ENCODE measurements around the gene KSR1.

KSR1 gene

DNA sequence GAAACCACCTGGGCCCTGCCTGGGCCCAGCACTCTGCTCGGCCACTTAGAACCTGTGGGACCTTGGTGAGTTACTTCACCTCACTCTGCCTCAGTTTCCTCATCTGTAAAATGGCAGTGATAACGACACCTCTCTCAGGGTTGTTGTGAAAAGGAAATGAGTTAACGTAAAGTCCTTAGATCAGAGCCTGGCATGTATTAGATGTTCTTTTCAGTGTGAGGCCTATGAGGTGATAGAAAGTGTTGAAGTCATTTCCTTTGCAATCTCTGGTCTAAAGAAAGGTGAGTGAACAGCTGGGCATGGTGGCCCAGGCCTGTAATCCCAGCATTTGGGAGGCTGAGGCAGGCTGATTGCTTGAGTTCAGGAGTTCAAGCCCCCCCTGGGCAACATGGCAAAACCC, 123.1 kb downstream of the KSR1 start:
- TF ChIP-seq ZNF70 (CRISPR knock-in tag; IDR thresholded peaks at IDR 0.05) = no peak
- no peak for ATAC-seq

DNA sequence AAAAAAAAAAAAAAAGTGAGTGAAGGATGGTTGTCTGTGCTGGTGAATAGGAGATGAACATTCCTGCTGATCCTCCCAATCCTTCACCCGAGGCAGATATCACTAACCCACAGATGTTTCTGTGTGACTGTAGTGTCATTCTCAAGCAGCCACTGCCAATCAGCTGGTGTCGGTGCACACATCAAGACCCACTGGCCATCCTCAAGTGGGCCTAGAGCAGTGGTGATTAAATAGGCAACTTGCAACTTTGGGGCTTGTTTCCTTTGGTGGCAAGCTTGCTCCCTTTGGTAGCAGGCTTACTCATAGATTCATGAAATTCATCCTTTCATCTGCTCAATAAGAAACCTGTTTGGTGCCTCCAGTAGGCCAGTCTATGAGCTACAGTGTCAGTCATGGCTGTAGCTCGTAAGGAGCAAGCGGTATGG, 123.7 kb downstream of the KSR1 start:
- ATAC-seq = no peak
- TF ChIP-seq BACH2 (CRISPR knock-in tag; IDR thresholded peaks at IDR 0.05; ENCODE audit: borderline replicate concordance) = no peak

DNA sequence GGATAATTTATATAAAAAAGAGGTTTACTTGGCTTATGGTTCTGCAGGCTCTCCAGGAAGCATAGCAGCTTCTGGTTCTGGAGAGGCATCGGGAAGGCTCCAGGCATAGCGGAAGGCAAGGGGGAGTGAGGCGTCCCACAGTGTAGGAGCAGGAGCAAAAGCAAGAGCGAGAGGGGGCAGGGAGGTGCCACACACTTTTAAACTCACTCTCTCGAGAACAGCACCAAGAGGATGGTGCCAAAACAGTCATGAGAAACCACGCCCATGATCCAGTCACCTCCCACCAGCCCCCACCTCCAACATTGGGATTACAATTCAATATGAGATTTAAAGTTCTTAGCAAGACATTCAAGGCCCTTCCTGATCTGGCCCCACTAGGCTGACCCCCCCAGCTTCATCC, 124.8 kb downstream of the KSR1 start:
- no peak for ATAC-seq
- no peak for TF ChIP-seq ZFP3 (CRISPR knock-in tag; IDR thresholded peaks at IDR 0.05)
- TF ChIP-seq ESRRG (CRISPR knock-in tag; IDR thresholded peaks at IDR 0.05) = no peak
- TF ChIP-seq ZNF70 (CRISPR knock-in tag; IDR thresholded peaks at IDR 0.05) = no peak
- no peak for TF ChIP-seq ZC3H10 (CRISPR knock-in tag; IDR thresholded peaks at IDR 0.05)
- no peak for TF ChIP-seq OSR1 (CRISPR knock-in tag; IDR thresholded peaks at IDR 0.05)
- TF ChIP-seq SNAI2 (CRISPR knock-in tag; IDR thresholded peaks at IDR 0.05) = no peak
- TF ChIP-seq, protein P1, sequence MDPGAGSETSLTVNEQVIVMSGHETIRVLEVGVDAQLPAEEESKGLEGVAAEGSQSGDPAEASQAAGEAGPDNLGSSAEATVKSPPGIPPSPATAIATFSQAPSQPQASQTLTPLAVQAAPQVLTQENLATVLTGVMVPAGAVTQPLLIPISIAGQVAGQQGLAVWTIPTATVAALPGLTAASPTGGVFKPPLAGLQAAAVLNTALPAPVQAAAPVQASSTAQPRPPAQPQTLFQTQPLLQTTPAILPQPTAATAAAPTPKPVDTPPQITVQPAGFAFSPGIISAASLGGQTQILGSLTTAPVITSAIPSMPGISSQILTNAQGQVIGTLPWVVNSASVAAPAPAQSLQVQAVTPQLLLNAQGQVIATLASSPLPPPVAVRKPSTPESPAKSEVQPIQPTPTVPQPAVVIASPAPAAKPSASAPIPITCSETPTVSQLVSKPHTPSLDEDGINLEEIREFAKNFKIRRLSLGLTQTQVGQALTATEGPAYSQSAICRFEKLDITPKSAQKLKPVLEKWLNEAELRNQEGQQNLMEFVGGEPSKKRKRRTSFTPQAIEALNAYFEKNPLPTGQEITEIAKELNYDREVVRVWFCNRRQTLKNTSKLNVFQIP (CRISPR knock-in tag; IDR thresholded peaks at IDR 0.05; ENCODE audit: borderline replicate concordance, low read depth) = no peak
- TF ChIP-seq, protein P2, sequence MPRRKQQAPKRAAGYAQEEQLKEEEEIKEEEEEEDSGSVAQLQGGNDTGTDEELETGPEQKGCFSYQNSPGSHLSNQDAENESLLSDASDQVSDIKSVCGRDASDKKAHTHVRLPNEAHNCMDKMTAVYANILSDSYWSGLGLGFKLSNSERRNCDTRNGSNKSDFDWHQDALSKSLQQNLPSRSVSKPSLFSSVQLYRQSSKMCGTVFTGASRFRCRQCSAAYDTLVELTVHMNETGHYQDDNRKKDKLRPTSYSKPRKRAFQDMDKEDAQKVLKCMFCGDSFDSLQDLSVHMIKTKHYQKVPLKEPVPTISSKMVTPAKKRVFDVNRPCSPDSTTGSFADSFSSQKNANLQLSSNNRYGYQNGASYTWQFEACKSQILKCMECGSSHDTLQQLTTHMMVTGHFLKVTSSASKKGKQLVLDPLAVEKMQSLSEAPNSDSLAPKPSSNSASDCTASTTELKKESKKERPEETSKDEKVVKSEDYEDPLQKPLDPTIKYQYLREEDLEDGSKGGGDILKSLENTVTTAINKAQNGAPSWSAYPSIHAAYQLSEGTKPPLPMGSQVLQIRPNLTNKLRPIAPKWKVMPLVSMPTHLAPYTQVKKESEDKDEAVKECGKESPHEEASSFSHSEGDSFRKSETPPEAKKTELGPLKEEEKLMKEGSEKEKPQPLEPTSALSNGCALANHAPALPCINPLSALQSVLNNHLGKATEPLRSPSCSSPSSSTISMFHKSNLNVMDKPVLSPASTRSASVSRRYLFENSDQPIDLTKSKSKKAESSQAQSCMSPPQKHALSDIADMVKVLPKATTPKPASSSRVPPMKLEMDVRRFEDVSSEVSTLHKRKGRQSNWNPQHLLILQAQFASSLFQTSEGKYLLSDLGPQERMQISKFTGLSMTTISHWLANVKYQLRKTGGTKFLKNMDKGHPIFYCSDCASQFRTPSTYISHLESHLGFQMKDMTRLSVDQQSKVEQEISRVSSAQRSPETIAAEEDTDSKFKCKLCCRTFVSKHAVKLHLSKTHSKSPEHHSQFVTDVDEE (CRISPR knock-in tag; IDR thresholded peaks at IDR 0.05) = no peak
- TF ChIP-seq, protein P3, sequence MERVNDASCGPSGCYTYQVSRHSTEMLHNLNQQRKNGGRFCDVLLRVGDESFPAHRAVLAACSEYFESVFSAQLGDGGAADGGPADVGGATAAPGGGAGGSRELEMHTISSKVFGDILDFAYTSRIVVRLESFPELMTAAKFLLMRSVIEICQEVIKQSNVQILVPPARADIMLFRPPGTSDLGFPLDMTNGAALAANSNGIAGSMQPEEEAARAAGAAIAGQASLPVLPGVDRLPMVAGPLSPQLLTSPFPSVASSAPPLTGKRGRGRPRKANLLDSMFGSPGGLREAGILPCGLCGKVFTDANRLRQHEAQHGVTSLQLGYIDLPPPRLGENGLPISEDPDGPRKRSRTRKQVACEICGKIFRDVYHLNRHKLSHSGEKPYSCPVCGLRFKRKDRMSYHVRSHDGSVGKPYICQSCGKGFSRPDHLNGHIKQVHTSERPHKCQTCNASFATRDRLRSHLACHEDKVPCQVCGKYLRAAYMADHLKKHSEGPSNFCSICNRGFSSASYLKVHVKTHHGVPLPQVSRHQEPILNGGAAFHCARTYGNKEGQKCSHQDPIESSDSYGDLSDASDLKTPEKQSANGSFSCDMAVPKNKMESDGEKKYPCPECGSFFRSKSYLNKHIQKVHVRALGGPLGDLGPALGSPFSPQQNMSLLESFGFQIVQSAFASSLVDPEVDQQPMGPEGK (CRISPR knock-in tag; IDR thresholded peaks at IDR 0.05; ENCODE audit: borderline replicate concordance) = no peak
- no peak for TF ChIP-seq ZNF8 (CRISPR knock-in tag; IDR thresholded peaks at IDR 0.05)
- TF ChIP-seq, protein P4, sequence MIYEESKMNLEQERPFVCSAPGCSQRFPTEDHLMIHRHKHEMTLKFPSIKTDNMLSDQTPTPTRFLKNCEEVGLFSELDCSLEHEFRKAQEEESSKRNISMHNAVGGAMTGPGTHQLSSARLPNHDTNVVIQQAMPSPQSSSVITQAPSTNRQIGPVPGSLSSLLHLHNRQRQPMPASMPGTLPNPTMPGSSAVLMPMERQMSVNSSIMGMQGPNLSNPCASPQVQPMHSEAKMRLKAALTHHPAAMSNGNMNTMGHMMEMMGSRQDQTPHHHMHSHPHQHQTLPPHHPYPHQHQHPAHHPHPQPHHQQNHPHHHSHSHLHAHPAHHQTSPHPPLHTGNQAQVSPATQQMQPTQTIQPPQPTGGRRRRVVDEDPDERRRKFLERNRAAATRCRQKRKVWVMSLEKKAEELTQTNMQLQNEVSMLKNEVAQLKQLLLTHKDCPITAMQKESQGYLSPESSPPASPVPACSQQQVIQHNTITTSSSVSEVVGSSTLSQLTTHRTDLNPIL (CRISPR knock-in tag; IDR thresholded peaks at IDR 0.05; ENCODE audit: low read depth) = no peak
- no peak for TF ChIP-seq ZNF565 (CRISPR knock-in tag; conservative IDR thresholded peaks at IDR 0.05; ENCODE audit: low read depth)
- no peak for TF ChIP-seq PPARA (CRISPR knock-in tag; IDR thresholded peaks at IDR 0.05; ENCODE audit: borderline replicate concordance)
- TF ChIP-seq GLIS3 (CRISPR knock-in tag; IDR thresholded peaks at IDR 0.05) = no peak
- TF ChIP-seq, protein P5, sequence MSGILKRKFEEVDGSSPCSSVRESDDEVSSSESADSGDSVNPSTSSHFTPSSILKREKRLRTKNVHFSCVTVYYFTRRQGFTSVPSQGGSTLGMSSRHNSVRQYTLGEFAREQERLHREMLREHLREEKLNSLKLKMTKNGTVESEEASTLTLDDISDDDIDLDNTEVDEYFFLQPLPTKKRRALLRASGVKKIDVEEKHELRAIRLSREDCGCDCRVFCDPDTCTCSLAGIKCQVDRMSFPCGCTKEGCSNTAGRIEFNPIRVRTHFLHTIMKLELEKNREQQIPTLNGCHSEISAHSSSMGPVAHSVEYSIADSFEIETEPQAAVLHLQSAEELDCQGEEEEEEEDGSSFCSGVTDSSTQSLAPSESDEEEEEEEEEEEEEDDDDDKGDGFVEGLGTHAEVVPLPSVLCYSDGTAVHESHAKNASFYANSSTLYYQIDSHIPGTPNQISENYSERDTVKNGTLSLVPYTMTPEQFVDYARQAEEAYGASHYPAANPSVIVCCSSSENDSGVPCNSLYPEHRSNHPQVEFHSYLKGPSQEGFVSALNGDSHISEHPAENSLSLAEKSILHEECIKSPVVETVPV (CRISPR knock-in tag; IDR thresholded peaks at IDR 0.05) = no peak
- no peak for TF ChIP-seq RARB (CRISPR knock-in tag; IDR thresholded peaks at IDR 0.05)
- no peak for TF ChIP-seq ISL1 (CRISPR knock-in tag; IDR thresholded peaks at IDR 0.05)
- no peak for TF ChIP-seq CSDC2 (CRISPR knock-in tag; IDR thresholded peaks at IDR 0.05)
- no peak for TF ChIP-seq BACH2 (CRISPR knock-in tag; IDR thresholded peaks at IDR 0.05; ENCODE audit: borderline replicate concordance)

DNA sequence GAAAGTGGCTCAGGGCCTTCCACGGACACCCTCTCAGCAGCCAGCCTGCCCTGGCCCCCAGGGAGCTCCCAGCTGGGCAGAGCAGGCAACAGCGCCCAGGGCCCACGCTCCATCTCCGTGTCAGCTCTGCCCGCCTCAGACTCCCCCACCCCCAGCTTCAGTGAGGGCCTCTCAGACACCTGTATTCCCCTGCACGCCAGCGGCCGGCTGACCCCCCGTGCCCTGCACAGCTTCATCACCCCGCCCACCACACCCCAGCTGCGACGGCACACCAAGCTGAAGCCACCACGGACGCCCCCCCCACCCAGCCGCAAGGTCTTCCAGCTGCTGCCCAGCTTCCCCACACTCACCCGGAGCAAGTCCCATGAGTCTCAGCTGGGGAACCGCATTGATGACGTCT, 126.4 kb downstream of the KSR1 start:
- ATAC-seq = no peak
- TF ChIP-seq GLIS3 (CRISPR knock-in tag; IDR thresholded peaks at IDR 0.05) (no peak), BACH2 (CRISPR knock-in tag; IDR thresholded peaks at IDR 0.05; ENCODE audit: borderline replicate concordance) (no peak), RARB (CRISPR knock-in tag; IDR thresholded peaks at IDR 0.05) (no peak), ZC3H10 (CRISPR knock-in tag; IDR thresholded peaks at IDR 0.05) (no peak), SNAI2 (CRISPR knock-in tag; IDR thresholded peaks at IDR 0.05) (no peak), ZFP30 (CRISPR knock-in tag; IDR thresholded peaks at IDR 0.05) (no peak), CSDC2 (CRISPR knock-in tag; IDR thresholded peaks at IDR 0.05) (no peak), ZNF8 (CRISPR knock-in tag; IDR thresholded peaks at IDR 0.05) (no peak), ARNTL (CRISPR knock-in tag; IDR thresholded peaks at IDR 0.05; ENCODE audit: borderline replicate concordance, low read depth) (no peak), OSR1 (CRISPR knock-in tag; IDR thresholded peaks at IDR 0.05) (no peak), ISL1 (CRISPR knock-in tag; IDR thresholded peaks at IDR 0.05) (no peak), PPARA (CRISPR knock-in tag; IDR thresholded peaks at IDR 0.05; ENCODE audit: borderline replicate concordance) (no peak)
- TF ChIP-seq, protein P1 (CRISPR knock-in tag; IDR thresholded peaks at IDR 0.05; ENCODE audit: borderline replicate concordance, low read depth) = no peak
- TF ChIP-seq, protein P3 (CRISPR knock-in tag; IDR thresholded peaks at IDR 0.05; ENCODE audit: borderline replicate concordance) = no peak
- TF ChIP-seq, protein P5 (CRISPR knock-in tag; IDR thresholded peaks at IDR 0.05) = no peak

Measured in SK-N-SH treated with all-trans-retinoic acid at 6 μM for 48 hours (cell line).